22Rv1 (cell line): ENCODE data around the gene MAP3K14.
A peak's percentile ranks its signal among the peaks of the same experiment; 100 is the strongest.

Source experiments
- H3K27ac ChIP-seq: fragments of 450-650 bp; 2 replicates; pipeline ENCODE4 v1.5.1; 2017
- ZFX ChIP-seq: fragments of 450-650 bp; IDR thresholded peaks from 2 replicates; pipeline ENCODE4 v1.6.1; 2017; ENCODE audit warnings: antibody characterized with exemption, borderline replicate concordance
- TF ChIP-seq, protein P1 (sequence below): fragments of 450-650 bp; IDR thresholded peaks from 2 replicates; pipeline ENCODE4 v1.5.1; 2017; ENCODE audit warnings: mild to moderate bottlenecking

The MAP3K14 gene

GRCh38 chr17:45309400-45309799, 7.4 kb downstream of the MAP3K14 start:
- TF ChIP-seq, protein P1, sequence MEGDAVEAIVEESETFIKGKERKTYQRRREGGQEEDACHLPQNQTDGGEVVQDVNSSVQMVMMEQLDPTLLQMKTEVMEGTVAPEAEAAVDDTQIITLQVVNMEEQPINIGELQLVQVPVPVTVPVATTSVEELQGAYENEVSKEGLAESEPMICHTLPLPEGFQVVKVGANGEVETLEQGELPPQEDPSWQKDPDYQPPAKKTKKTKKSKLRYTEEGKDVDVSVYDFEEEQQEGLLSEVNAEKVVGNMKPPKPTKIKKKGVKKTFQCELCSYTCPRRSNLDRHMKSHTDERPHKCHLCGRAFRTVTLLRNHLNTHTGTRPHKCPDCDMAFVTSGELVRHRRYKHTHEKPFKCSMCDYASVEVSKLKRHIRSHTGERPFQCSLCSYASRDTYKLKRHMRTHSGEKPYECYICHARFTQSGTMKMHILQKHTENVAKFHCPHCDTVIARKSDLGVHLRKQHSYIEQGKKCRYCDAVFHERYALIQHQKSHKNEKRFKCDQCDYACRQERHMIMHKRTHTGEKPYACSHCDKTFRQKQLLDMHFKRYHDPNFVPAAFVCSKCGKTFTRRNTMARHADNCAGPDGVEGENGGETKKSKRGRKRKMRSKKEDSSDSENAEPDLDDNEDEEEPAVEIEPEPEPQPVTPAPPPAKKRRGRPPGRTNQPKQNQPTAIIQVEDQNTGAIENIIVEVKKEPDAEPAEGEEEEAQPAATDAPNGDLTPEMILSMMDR: no peak
- no peak for TF ChIP-seq ZFX
- H3K27ac ChIP-seq: no peak overlapping the region

DNA sequence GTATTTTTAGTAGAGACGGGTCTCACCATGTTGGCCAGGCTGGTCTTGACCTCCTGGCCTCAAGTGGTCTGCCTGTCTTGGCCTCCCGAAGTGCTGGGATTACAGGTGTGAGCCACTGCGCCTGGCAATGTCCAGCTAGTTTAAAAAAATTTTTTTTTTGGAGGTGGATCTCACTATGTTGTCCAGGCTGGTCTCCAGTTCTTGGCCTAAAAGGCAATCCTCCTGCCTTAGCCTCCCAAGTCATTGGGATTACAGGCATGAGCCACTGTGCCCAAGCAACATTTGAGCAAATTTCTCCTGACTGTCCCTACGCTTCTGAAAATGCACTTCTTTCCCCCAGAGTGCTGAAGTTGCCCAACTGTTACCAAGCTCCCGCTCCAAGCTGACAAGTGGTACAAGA, 8.0 kb downstream of the MAP3K14 start:
- TF ChIP-seq, protein P1: no peak
- no peak for TF ChIP-seq ZFX

DNA sequence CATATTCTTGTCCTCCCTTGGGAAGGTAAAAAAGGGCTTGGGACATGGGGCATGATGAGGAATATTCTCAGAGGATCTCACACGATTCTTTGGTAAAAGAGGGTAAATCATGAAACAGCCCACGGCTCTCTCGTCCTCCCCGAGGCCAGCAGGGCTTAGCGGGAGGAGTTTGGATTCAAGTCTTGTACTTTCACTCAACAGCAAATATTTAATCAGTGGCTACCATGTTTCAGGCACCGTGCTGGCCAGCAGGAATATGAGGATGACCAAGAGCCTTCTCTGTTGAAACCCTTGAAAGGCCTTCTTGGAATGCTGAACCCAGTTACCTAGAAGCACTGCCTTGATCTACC, 8.8 kb downstream of the MAP3K14 start:
- no peak overlapping the region; the same call in 1 of the 2 replicates for H3K27ac ChIP-seq
- TF ChIP-seq ZFX: no peak
- TF ChIP-seq, protein P1: no peak

More for the DNA sequence above, 8.0 kb downstream of the MAP3K14 start:
- no peak overlapping the region for H3K27ac ChIP-seq

DNA sequence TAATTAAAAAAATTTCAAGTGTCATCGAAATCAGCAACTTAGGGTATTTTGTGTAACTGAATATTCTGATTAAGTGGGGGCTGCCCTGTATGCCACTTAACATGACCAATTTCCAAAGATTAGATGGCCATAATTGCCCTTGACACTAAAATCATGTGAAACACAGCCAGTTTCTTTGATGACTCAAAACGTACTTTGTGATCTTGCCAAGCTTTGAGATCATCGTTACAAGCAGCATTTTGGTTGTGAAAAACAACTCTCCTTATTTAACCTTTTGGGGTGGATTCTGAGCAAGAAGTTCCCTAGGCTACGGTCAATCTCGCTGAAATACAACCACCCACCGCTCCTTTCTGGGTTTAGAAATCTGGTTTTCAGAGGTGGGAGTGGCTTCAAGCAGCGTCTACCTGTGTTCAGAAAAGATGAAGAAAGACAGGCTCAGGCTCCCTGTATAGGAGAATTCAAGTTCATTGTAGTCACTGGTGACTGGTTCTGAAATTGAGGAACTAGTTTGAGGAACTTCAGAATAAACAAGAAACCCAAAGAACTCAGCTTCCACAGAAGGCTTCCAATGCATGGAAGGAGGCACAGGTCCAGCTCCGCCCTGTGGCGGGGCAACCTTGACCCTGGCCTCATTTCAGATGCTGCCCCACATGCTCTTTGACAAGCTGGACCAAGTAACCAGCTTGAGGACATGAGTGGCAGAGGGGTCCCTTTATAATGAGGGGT, 9.4 kb downstream of the MAP3K14 start:
- TF ChIP-seq, protein P1: no peak
- no peak for TF ChIP-seq ZFX
- H3K27ac ChIP-seq: no peak overlapping the region; the same call in 1 of the 2 replicates

DNA sequence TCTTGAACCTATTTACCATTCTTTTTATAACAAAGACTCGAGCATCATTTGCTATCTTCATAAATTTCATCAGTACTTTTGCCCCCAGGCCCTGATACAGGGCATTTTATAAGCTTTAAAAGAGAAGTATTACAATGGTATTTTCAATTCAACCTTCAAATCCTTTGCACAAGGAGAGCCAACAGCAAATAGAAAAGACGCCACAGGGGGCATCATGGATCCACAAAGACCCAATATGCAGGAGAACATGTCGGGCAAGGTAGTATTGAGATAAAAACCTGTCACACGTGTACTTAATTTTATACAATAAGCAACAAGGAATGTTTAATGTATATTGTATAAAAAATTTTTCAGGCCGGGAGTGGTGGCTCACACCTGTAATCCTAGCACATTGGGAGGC, 10.2 kb downstream of the MAP3K14 start:
- H3K27ac ChIP-seq: no peak overlapping the region
- no peak for TF ChIP-seq ZFX
- TF ChIP-seq, protein P1: 0 out of 2 replicates have a peak, but pooled peaks have one; percentile 10

DNA sequence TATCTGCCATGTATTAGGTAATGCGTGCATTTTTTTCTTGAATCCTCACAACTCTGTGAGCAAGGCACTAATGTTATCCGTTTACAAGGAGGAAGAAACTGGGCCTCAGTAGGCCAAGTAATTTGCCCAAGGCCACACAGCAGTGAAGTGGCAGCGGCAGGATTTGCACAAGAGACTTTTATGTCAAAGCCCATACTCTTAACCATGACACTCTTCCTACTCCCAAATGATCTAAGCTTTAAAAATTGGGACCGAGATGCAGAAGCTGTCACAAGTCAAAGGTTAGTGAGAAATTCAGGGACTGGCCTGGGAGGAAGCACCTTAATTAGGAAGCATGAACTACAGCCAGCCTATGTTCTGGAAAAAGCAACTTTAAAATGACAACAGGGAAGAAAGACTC, 10.7 kb downstream of the MAP3K14 start:
- TF ChIP-seq, protein P1: no peak
- TF ChIP-seq ZFX: no peak
- no peak overlapping the region for H3K27ac ChIP-seq

DNA sequence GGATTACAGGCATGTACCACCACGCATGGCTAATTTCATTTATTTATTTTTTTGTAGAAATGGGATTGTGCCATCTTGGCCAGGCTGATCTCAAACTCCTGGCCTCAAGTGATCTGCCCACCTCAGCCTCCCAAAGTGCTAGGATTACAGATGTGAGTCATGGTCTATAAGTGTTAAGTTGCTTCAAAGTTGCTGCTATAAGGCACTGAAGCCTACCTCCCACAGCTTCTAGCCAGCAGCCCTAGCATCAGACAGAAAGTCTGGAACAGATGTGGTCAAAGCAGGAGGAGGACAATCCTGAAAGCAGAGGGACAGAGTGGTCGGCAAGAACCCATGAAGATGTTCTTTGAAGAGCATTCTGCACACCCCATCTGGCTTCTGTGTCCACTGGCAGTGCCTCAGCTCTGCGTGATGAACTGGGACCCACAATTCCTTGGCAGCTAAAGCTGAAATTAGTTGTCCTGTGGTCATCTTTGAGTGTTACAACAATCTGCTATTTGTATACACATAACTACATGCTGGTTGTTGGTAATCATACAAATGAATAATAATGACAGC, 11.2 kb downstream of the MAP3K14 start:
- TF ChIP-seq, protein P1: no peak
- TF ChIP-seq ZFX: no peak
- H3K27ac ChIP-seq: no peak overlapping the region
